Spleen (tissue), 13 donors: ENCODE results near the gene PSMB7. TPM values are rescaled to one million over a fixed set of nuclear protein-coding genes. Genes with fewer than 3 reads are reported as not detected.

Experiments used
- DNase-seq: peaks from one replicate; pipeline ENCODE4 v3.0.0-alpha.2; 2020
- H3K27ac ChIP-seq, 8 donors: fragments of 200-600 bp; sonication (generic) in 7 of 8; 1 replicate in 4 of 8; 2 replicates in 4 of 8; pipeline versions ENCODE4 v1.5.0 to v1.8.0; 2016 to 2021; ENCODE audit warnings: inconsistent platforms in 4 of 8, mild to moderate bottlenecking in 4 of 8, moderate library complexity in 1 of 8
- H3K27me3 ChIP-seq, 7 donors: fragments of 200-600 bp; sonication (generic) in 6 of 7; replicated peaks in 1 of 7; 1 replicate in 4 of 7; 2 replicates in 3 of 7; pipeline versions ENCODE4 v1.5.0 to v1.8.0; 2016 to 2021; ENCODE audit warnings: inconsistent platforms in 3 of 7, mild to moderate bottlenecking in 1 of 7
- H3K36me3 ChIP-seq, 6 donors: fragments of 200-600 bp; sonication (generic) in 5 of 6; 1 replicate in 4 of 6; 2 replicates in 2 of 6; pipeline versions ENCODE4 v1.5.0 to v1.8.0; 2016 to 2021; ENCODE audit warnings: inconsistent platforms in 2 of 6
- H3K4me1 ChIP-seq, 6 donors: fragments of 200-600 bp; sonication (generic) in 5 of 6; 1 replicate in 3 of 6; 2 replicates in 3 of 6; pipeline versions ENCODE4 v1.5.0 to v1.8.0; 2016 to 2021; ENCODE audit warnings: inconsistent platforms in 3 of 6
- H3K4me3 ChIP-seq, 8 donors: fragments of 200-600 bp; sonication (generic) in 7 of 8; 1 replicate in 4 of 8; 2 replicates in 4 of 8; pipeline versions ENCODE4 v1.5.0 to v1.8.0; 2016 to 2021; ENCODE audit warnings: inconsistent platforms in 4 of 8, mild to moderate bottlenecking in 4 of 8, moderate library complexity in 2 of 8
- H3K9me3 ChIP-seq, 8 donors: fragments of 200-600 bp; sonication (generic) in 7 of 8; 1 replicate in 4 of 8; 2 replicates in 4 of 8; pipeline versions ENCODE4 v1.5.0 to v1.8.0; 2016 to 2021; ENCODE audit warnings: inconsistent platforms in 4 of 8
- CTCF ChIP-seq, 11 experiments: fragments of 200-600 bp in 7 of 11; fragments of 450-650 bp in 4 of 11; sonication (generic) in 4 of 11; IDR thresholded peaks in 8 of 11; conservative IDR thresholded peaks in 3 of 11; 1 replicate in 7 of 11; 2 replicates in 4 of 11; pipeline versions ENCODE4 v1.4.0 to v1.8.0; 2016 to 2021; ENCODE audit warnings: antibody characterized with exemption in 11 of 11, inconsistent platforms in 4 of 11, mild to moderate bottlenecking in 1 of 11
- POLR2A ChIP-seq, 3 donors: fragments of 450-650 bp; IDR thresholded peaks; one replicate each; pipeline ENCODE4 v1.5.1; 2017; ENCODE audit warnings: antibody characterized with exemption in 3 of 3, mild to moderate bottlenecking in 1 of 3
- POLR2AphosphoS5 ChIP-seq, 3 donors: sonication (generic); formaldehyde crosslinking; IDR thresholded peaks; one replicate each; pipeline ENCODE4 v1.5.1; 2017; ENCODE audit warnings: antibody characterized with exemption in 3 of 3
- WGBS, 5 donors: extraction: QIAGEN DNeasy Blood & Tissue Kit in 3 of 5; methylation state at CpG; one replicate each; pipeline versions ENCODE4 v1.1.5 to v1.1.7; 2013 to 2018; 5-methylcytosine and 5-hydroxymethylcytosine counted together
- intact Hi-C: fragments of 100-400 bp; cut with DNase I; formaldehyde crosslinking; loops from one replicate; pipeline ENCODE4 v1.15.0; 2023; ENCODE audit warnings: low total_unique reads
- long read RNA-seq, 2 donors: transcript quantifications; one replicate each; lab custom pipeline, GENCODE V29; 2026
- polyA plus RNA-seq, 3 donors: library from polyadenylated mRNA; stranded (reverse); fragments of 200-250 nt; gene quantifications; one replicate each; pipeline ENCODE4 v1.2.1, GENCODE V29; 2013
- total RNA-seq, 7 donors: library from RNA; depleted of rRNA in 3 of 7; stranded (reverse); fragments of >200 nt in 3 of 7; fragmentation: NEBNext Ultra II Directional in 4 of 7; extraction: Animal tissue kit (Norgen Biotek cat#: 25700) in 4 of 7; gene quantifications; one replicate each; pipeline versions ENCODE4 v1.1.0 to v1.2.1, GENCODE V29; 2016 to 2021
- donor health status: healthy with polysubstance abuse.
- donor health status: DM: no; HTN: no; CAD: no; lungs with moderate emphysema.
- donor health status: DM: no; HTN: no; CAD: no.
- donor health status: Bipolar disorder and iron deficiency.
- donor health status: healthy.
- donor health status: DM: no; HTN: no; CAD: no.
- donor health status: DM: yes; HTN: yes; CAD: no.

The PSMB7 gene
- total RNA-seq, result 100 to 1,000 TPM in 3 of 7 donors, 10 to 100 TPM in 4; 71.3 to 123 (median 82.6) TPM
- 100 to 1,000 TPM; 113 to 143 (median 115) TPM for polyA plus RNA-seq
- long read RNA-seq, donor 1, transcript PSMB7-201 (8 exons, 980 nt), result major isoform, 59 of 115 reads
- long read RNA-seq, donor 1, partial matches to known transcripts, result 56 of 115 reads
- long read RNA-seq, donor 1, other reads (novel, unspliced or antisense), result 0 of 115 reads
- long read RNA-seq, donor 2, transcript PSMB7-201 (8 exons, 980 nt), result major isoform, 54 of 87 reads
- long read RNA-seq, donor 2, partial matches to known transcripts, result 33 of 87 reads
- long read RNA-seq, donor 2, other reads (novel, unspliced or antisense), result 0 of 87 reads

GRCh38 chr9:124415102-124415851 lies at the start of gene PSMB7:
Gene PSMB7 (minus strand): TSS chr9:124415442. CDS start chr9:124415425, 17 bp downstream.
- peak within 1 kb of the TSS; percentile 71 to 97 (median 90) for H3K4me3 ChIP-seq
- peak; percentile 98 for DNase-seq
- peaks cover 0 to 5% (median 0%) of the 10 kb centered on the region in 8 donors for H3K9me3 ChIP-seq
- TF ChIP-seq POLR2A (IDR thresholded peaks at IDR 0.05), result peak in 2 of 3 donors; percentile 14 to 19
- peak; percentile 88 to 93 (median 92) for TF ChIP-seq POLR2AphosphoS5 (IDR thresholded peaks at IDR 0.05)
- TF ChIP-seq CTCF (IDR thresholded peaks at IDR 0.05 in 8 of 11, conservative IDR thresholded peaks at IDR 0.05 in 3 of 11), result peak; percentile 68 to 95 (median 89)
- intact Hi-C loops, result no loop called here
- WGBS, 5 donors, result 5 to 7% (median 6%) methylated on average over 37 to 41 of the region's 41 CpGs
- H3K4me1 ChIP-seq, result peaks cover 18 to 67% (median 38%) of the 10 kb centered on the region in 6 donors
- H3K27ac ChIP-seq, result peak within 1 kb of the TSS in 7 of 8 donors; percentile 23 to 84 (median 64)
- peaks cover 0 to 43% (median 38%) of the 10 kb centered on the region in 6 donors for H3K36me3 ChIP-seq
- no peaks in the 10 kb centered on the region for H3K27me3 ChIP-seq

DNA sequence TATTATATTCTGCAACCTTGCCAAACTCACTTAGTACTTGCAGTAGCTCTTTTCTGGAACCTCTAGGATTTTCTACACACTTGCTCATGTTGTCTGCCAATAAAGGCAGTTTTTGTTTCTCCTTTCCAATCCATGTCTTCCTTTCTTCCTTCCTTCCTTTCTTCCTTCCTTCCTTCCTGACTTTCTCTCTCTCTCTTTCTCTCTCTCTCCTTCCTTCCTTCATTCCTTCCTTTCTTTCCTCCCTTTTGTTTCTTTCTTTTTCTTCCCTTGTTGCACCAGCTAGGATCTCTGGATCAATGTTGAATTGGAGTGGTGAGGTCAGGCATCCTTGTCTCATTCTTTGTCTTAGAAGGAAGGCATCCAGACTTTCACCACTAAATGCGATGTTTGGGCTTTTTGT lies 47.5 kb upstream of the PSMB7 start:
- Histone ChIP-seq H3K27ac (no peak overlapping the region), H3K4me1 (no peaks in the 10 kb centered on the region), H3K36me3 (no peaks in the 10 kb centered on the region), H3K27me3 (peaks cover 0 to 6% (median 0%) of the 10 kb centered on the region in 7 donors), H3K9me3 (peaks cover 0 to 15% (median 0%) of the 10 kb centered on the region in 8 donors), H3K4me3 (no peak overlapping the region)
- 73 to 86% (median 81%) methylated on average over 1 of the region's 1 CpG for WGBS, 5 donors
- TF ChIP-seq POLR2A (IDR thresholded peaks at IDR 0.05) (no peak), CTCF (IDR thresholded peaks at IDR 0.05 in 8 of 11, conservative IDR thresholded peaks at IDR 0.05 in 3 of 11) (no peak), POLR2AphosphoS5 (IDR thresholded peaks at IDR 0.05) (no peak)
- DNase-seq, result no peak
- intact Hi-C loops, result no loop called here

- DNase-seq, result peak; percentile 25
- H3K9me3 ChIP-seq, result peaks cover 0 to 11% (median 0%) of the 10 kb centered on the region in 8 donors
- TF ChIP-seq POLR2AphosphoS5 (IDR thresholded peaks at IDR 0.05) (no peak), CTCF (IDR thresholded peaks at IDR 0.05 in 8 of 11, conservative IDR thresholded peaks at IDR 0.05 in 3 of 11) (no peak), POLR2A (IDR thresholded peaks at IDR 0.05) (no peak)
- H3K4me3 ChIP-seq, result no peak overlapping the region
- H3K36me3 ChIP-seq, result no peaks in the 10 kb centered on the region
- WGBS, 5 donors, result 77 to 93% (median 86%) methylated on average over 7 to 9 of the region's 9 CpGs
- intact Hi-C loops, result no loop called here
- peaks cover 0 to 5% (median 2%) of the 10 kb centered on the region in 6 donors for H3K4me1 ChIP-seq
- peaks cover 0 to 18% (median 9%) of the 10 kb centered on the region in 7 donors for H3K27me3 ChIP-seq
- H3K27ac ChIP-seq, result no peak overlapping the region
Measured at GRCh38 chr9:124458441-124458840, 43.2 kb upstream of the PSMB7 start.
